ENCODE data around the gene KRTAP12-3. TPM values are rescaled to one million over a fixed set of nuclear protein-coding genes. Genes with fewer than 3 reads are reported as not detected.

KRTAP12-3 gene
- total and polyA plus RNA-seq, 2 donors (not counting 1 experiment from before 2014, with no cell fraction given), result not detected

GRCh38 chr21:44666401-44667320 lies 8.9 kb downstream of the KRTAP12-3 start, which contains the start of gene KRTAP12-2:
Gene KRTAP12-2 (minus strand): TSS chr21:44666927. CDS start chr21:44666886, 41 bp downstream.
- no peaks in the 10 kb centered on the region for H4K20me1 ChIP-seq (ENCODE audit: control insufficient read depth, extremely low read depth, insufficient read depth, low read length)
- no peak within 1 kb of the TSS for H3K9ac ChIP-seq (ENCODE audit: insufficient read depth, low read length)
- no peak within 1 kb of the TSS for H3K4me3 ChIP-seq (replicated peaks in 1 of 4; ENCODE audit: control extremely low read depth in 1 of 4, insufficient read depth in 1 of 4, low read depth in 3 of 4, low read length in 4 of 4)
- DNase-seq (ENCODE audit: low read depth in 2 of 2), result no peak
- H3K4me2 ChIP-seq (ENCODE audit: extremely low read depth, insufficient read depth, low read length), result no peak within 1 kb of the TSS
- TF ChIP-seq CTCF (conservative IDR thresholded peaks at IDR 0.05 in 1 of 2, IDR thresholded peaks at IDR 0.05 in 1 of 2; ENCODE audit: low read depth in 1 of 2, low read length in 2 of 2) (no peak), EZH2 (IDR thresholded peaks at IDR 0.05; ENCODE audit: low read length, missing control alignments) (no peak)
- no peaks in the 10 kb centered on the region for H3K79me2 ChIP-seq (ENCODE audit: control insufficient read depth, insufficient read depth, low read length)
- no peaks in the 10 kb centered on the region for H3K4me1 ChIP-seq (ENCODE audit: control insufficient read depth, extremely low read depth, insufficient read depth, low read length)
- H3K36me3 ChIP-seq (ENCODE audit: control insufficient read depth, insufficient read depth, low read length), result no peaks in the 10 kb centered on the region
- H3K9me3 ChIP-seq (ENCODE audit: control insufficient read depth, insufficient read depth, low read depth, low read length), result no peaks in the 10 kb centered on the region
- H3K27me3 ChIP-seq (ENCODE audit: control insufficient read depth, insufficient read depth, low read length), result no peaks in the 10 kb centered on the region
- H2AFZ ChIP-seq (ENCODE audit: low read length), result no peak within 1 kb of the TSS
- H3K27ac ChIP-seq (ENCODE audit: insufficient read depth, low read length), result no peak within 1 kb of the TSS

GRCh38 chr21:44667612-44668011 lies 9.9 kb downstream of the KRTAP12-3 start:
- no peaks in the 10 kb centered on the region for H3K9me3 ChIP-seq (ENCODE audit: control insufficient read depth, insufficient read depth, low read depth, low read length)
- H3K36me3 ChIP-seq (ENCODE audit: control insufficient read depth, insufficient read depth, low read length), result no peaks in the 10 kb centered on the region
- H3K79me2 ChIP-seq (ENCODE audit: control insufficient read depth, insufficient read depth, low read length), result no peaks in the 10 kb centered on the region
- no peaks in the 10 kb centered on the region for H3K27me3 ChIP-seq (ENCODE audit: control insufficient read depth, insufficient read depth, low read length)
- DNase-seq (ENCODE audit: low read depth in 2 of 2), result no peak
- no peak overlapping the region for H3K27ac ChIP-seq (ENCODE audit: insufficient read depth, low read length)
- no peak for TF ChIP-seq EZH2 (IDR thresholded peaks at IDR 0.05; ENCODE audit: low read length, missing control alignments)
- TF ChIP-seq CTCF (conservative IDR thresholded peaks at IDR 0.05 in 1 of 2, IDR thresholded peaks at IDR 0.05 in 1 of 2; ENCODE audit: low read depth in 1 of 2, low read length in 2 of 2), result no peak
- H3K4me3 ChIP-seq (replicated peaks in 1 of 4; ENCODE audit: control extremely low read depth in 1 of 4, insufficient read depth in 1 of 4, low read depth in 3 of 4, low read length in 4 of 4), result no peak overlapping the region
- no peak overlapping the region for H3K4me2 ChIP-seq (ENCODE audit: extremely low read depth, insufficient read depth, low read length)
- H3K4me1 ChIP-seq (ENCODE audit: control insufficient read depth, extremely low read depth, insufficient read depth, low read length), result no peaks in the 10 kb centered on the region
- H4K20me1 ChIP-seq (ENCODE audit: control insufficient read depth, extremely low read depth, insufficient read depth, low read length), result no peaks in the 10 kb centered on the region
- H2AFZ ChIP-seq (ENCODE audit: low read length), result no peak overlapping the region
- H3K9ac ChIP-seq (ENCODE audit: insufficient read depth, low read length), result no peak overlapping the region

GRCh38 chr21:44670642-44671432 lies 13.1 kb downstream of the KRTAP12-3 start:
- Histone ChIP-seq H3K4me3 (replicated peaks in 1 of 4; ENCODE audit: control extremely low read depth in 1 of 4, insufficient read depth in 1 of 4, low read depth in 3 of 4, low read length in 4 of 4) (no peak overlapping the region), H4K20me1 (ENCODE audit: control insufficient read depth, extremely low read depth, insufficient read depth, low read length) (no peaks in the 10 kb centered on the region), H3K9me3 (ENCODE audit: control insufficient read depth, insufficient read depth, low read depth, low read length) (no peaks in the 10 kb centered on the region), H3K9ac (ENCODE audit: insufficient read depth, low read length) (no peak overlapping the region), H3K4me1 (ENCODE audit: control insufficient read depth, extremely low read depth, insufficient read depth, low read length) (no peaks in the 10 kb centered on the region), H3K27ac (ENCODE audit: insufficient read depth, low read length) (no peak overlapping the region), H3K36me3 (ENCODE audit: control insufficient read depth, insufficient read depth, low read length) (no peaks in the 10 kb centered on the region), H3K4me2 (ENCODE audit: extremely low read depth, insufficient read depth, low read length) (no peak overlapping the region), H3K27me3 (ENCODE audit: control insufficient read depth, insufficient read depth, low read length) (no peaks in the 10 kb centered on the region), H3K79me2 (ENCODE audit: control insufficient read depth, insufficient read depth, low read length) (no peaks in the 10 kb centered on the region), H2AFZ (ENCODE audit: low read length) (no peak overlapping the region)
- DNase-seq (ENCODE audit: low read depth in 2 of 2), result no peak
- TF ChIP-seq EZH2 (IDR thresholded peaks at IDR 0.05; ENCODE audit: low read length, missing control alignments) (no peak), CTCF (conservative IDR thresholded peaks at IDR 0.05 in 1 of 2, IDR thresholded peaks at IDR 0.05 in 1 of 2; ENCODE audit: low read depth in 1 of 2, low read length in 2 of 2) (no peak)
